ENCODE measurements around the gene RAPGEF1. TPM values are rescaled to one million over a fixed set of nuclear protein-coding genes. Genes with fewer than 3 reads are reported as not detected.

Gene RAPGEF1
- total RNA-seq, 1 donor from 2014 or later: 26.2 TPM

GRCh38 chr9:131704988-131705387 lies 34.9 kb downstream of the RAPGEF1 start:
- DNase-seq: no peak

- DNase-seq: no peak
Observed at GRCh38 chr9:131704141-131704983, 35.5 kb downstream of the RAPGEF1 start.

- DNase-seq: no peak
Observed at GRCh38 chr9:131703697-131704096, 36.2 kb downstream of the RAPGEF1 start.

GRCh38 chr9:131702911-131703310 lies 37.0 kb downstream of the RAPGEF1 start:
- no peak for DNase-seq

- DNase-seq: no peak
Observed at GRCh38 chr9:131701789-131702337, 38.0 kb downstream of the RAPGEF1 start.

GRCh38 chr9:131701436-131701781 lies 38.5 kb downstream of the RAPGEF1 start:
- no peak for DNase-seq

GRCh38 chr9:131700765-131701435 lies 39.0 kb downstream of the RAPGEF1 start:
- DNase-seq: no peak

GRCh38 chr9:131700076-131700475 lies 39.8 kb downstream of the RAPGEF1 start:
- DNase-seq: no peak

GRCh38 chr9:131698618-131698985 lies 41.3 kb downstream of the RAPGEF1 start:
- DNase-seq: no peak

- no peak for DNase-seq
Observed at GRCh38 chr9:131697908-131698617, 41.8 kb downstream of the RAPGEF1 start.

GRCh38 chr9:131697097-131697496 lies 42.8 kb downstream of the RAPGEF1 start:
- DNase-seq: no peak

- DNase-seq: no peak
Observed at GRCh38 chr9:131695836-131696460, 43.9 kb downstream of the RAPGEF1 start.

GRCh38 chr9:131695366-131695765 lies 44.5 kb downstream of the RAPGEF1 start:
- DNase-seq: no peak

- no peak for DNase-seq
Observed at GRCh38 chr9:131693651-131694597, 46.0 kb downstream of the RAPGEF1 start.

- DNase-seq: no peak
Observed at GRCh38 chr9:131692612-131693562, 47.0 kb downstream of the RAPGEF1 start.

GRCh38 chr9:131691969-131692611 lies 47.8 kb downstream of the RAPGEF1 start:
- DNase-seq: no peak

GRCh38 chr9:131690941-131691573 lies 48.8 kb downstream of the RAPGEF1 start:
- no peak for DNase-seq

- DNase-seq: no peak
Observed at GRCh38 chr9:131690462-131690861, 49.4 kb downstream of the RAPGEF1 start.

- no peak for DNase-seq
Observed at GRCh38 chr9:131688377-131688776, 51.5 kb downstream of the RAPGEF1 start.

Measured in occipital lobe (tissue), 2 donors.